Mesenchymal stem cell (in vitro differentiated cells and primary cell): ENCODE data around the gene PIANP.
A peak's percentile ranks its signal among the peaks of the same experiment; 100 is the strongest.

Experiments used
- DNase-seq: peaks from one replicate; pipeline ENCODE4 v3.0.0-alpha.2; 2013
- H2AFZ ChIP-seq: one replicate; pipeline ENCODE4 v1.6.1; 2013; ENCODE audit warnings: low read depth, mild to moderate bottlenecking, control low read depth, inconsistent platforms, low read length, moderate library complexity
- H2AK5ac ChIP-seq: 2 replicates; pipeline ENCODE4 v1.6.1; 2013; ENCODE audit warnings: low read length, moderate library complexity, mild to moderate bottlenecking, inconsistent platforms; ENCODE audit not compliant: severe bottlenecking
- H2BK120ac ChIP-seq: one replicate; pipeline ENCODE4 v1.6.1; 2013; ENCODE audit warnings: low read depth, mild to moderate bottlenecking, inconsistent platforms, low read length, moderate library complexity
- H2BK12ac ChIP-seq, 2 experiments: one replicate each; pipeline ENCODE4 v1.6.1; 2013; ENCODE audit warnings: inconsistent platforms in 2 of 2, low read length in 2 of 2, mild to moderate bottlenecking in 2 of 2, moderate library complexity in 2 of 2, control low read depth in 1 of 2
- H2BK15ac ChIP-seq: one replicate; pipeline ENCODE4 v1.6.1; 2013; ENCODE audit warnings: mild to moderate bottlenecking, low read depth, inconsistent platforms; ENCODE audit not compliant: poor library complexity, severe bottlenecking
- H2BK5ac ChIP-seq: 2 replicates; pipeline ENCODE4 v1.6.1; 2013; ENCODE audit warnings: low read depth, mild to moderate bottlenecking, low read length, control low read depth, inconsistent platforms; ENCODE audit not compliant: poor library complexity, severe bottlenecking
- H3K14ac ChIP-seq, 2 experiments: one replicate each; pipeline ENCODE4 v1.6.1; 2013; ENCODE audit warnings: inconsistent platforms in 2 of 2, low read length in 2 of 2, control low read depth in 1 of 2, mild to moderate bottlenecking in 1 of 2, moderate library complexity in 1 of 2
- H3K18ac ChIP-seq, 2 experiments: one replicate each; pipeline ENCODE4 v1.6.1; 2013; ENCODE audit warnings: inconsistent platforms in 2 of 2, low read length in 2 of 2, control low read depth in 1 of 2, low read depth in 1 of 2, mild to moderate bottlenecking in 1 of 2
- H3K23ac ChIP-seq, 2 experiments: one replicate each; pipeline ENCODE4 v1.6.1; 2013; ENCODE audit warnings: inconsistent platforms in 2 of 2, low read length in 2 of 2, mild to moderate bottlenecking in 2 of 2, moderate library complexity in 2 of 2, control low read depth in 1 of 2
- H3K27ac ChIP-seq: 2 replicates; pipeline ENCODE4 v1.5.1; 2013; ENCODE audit warnings: mild to moderate bottlenecking, moderate library complexity, low read length, control low read depth, inconsistent platforms; ENCODE audit not compliant: poor library complexity, severe bottlenecking
- H3K27me3 ChIP-seq, 2 experiments: 2 replicates each; pipeline versions ENCODE4 v1.6.1 to v1.7.0; 2013; ENCODE audit warnings: low read length in 2 of 2, mild to moderate bottlenecking in 2 of 2, moderate library complexity in 2 of 2, control low read depth in 1 of 2, inconsistent platforms in 1 of 2; ENCODE audit not compliant: control insufficient read depth in 1 of 2, insufficient read depth in 1 of 2
- H3K36me3 ChIP-seq, 2 experiments: 2 replicates each; pipeline versions ENCODE4 v1.6.1 to v1.7.0; 2013; ENCODE audit warnings: low read length in 2 of 2, control low read depth in 1 of 2, inconsistent platforms in 1 of 2, low read depth in 1 of 2, mild to moderate bottlenecking in 1 of 2; ENCODE audit not compliant: insufficient read depth in 2 of 2, control insufficient read depth in 1 of 2
- H3K4ac ChIP-seq, 2 experiments: one replicate each; pipeline ENCODE4 v1.6.1; 2013; ENCODE audit warnings: inconsistent platforms in 2 of 2, low read length in 2 of 2, mild to moderate bottlenecking in 2 of 2, moderate library complexity in 2 of 2, control low read depth in 1 of 2, low read depth in 1 of 2
- H3K4me1 ChIP-seq: 2 replicates; pipeline ENCODE4 v1.6.1; 2013; ENCODE audit warnings: low read depth, low read length, control low read depth; ENCODE audit not compliant: control insufficient read depth, insufficient read depth
- H3K4me2 ChIP-seq: 2 replicates; pipeline ENCODE4 v1.6.1; 2013; ENCODE audit warnings: low read length, mild to moderate bottlenecking, inconsistent platforms; ENCODE audit not compliant: poor library complexity, severe bottlenecking
- H3K4me3 ChIP-seq, 2 experiments: 2 replicates each; pipeline versions ENCODE4 v1.5.1 to v1.7.0; 2013; ENCODE audit warnings: low read length in 2 of 2, mild to moderate bottlenecking in 2 of 2, control low read depth in 1 of 2, low read depth in 1 of 2; ENCODE audit not compliant: insufficient read depth in 1 of 2
- H3K79me1 ChIP-seq: replicated peaks from 2 replicates; pipeline ENCODE4 v1.6.1; 2013; ENCODE audit warnings: mild to moderate bottlenecking, control low read depth, low read length, inconsistent platforms; ENCODE audit not compliant: poor library complexity, severe bottlenecking
- H3K9ac ChIP-seq: 2 replicates; pipeline ENCODE4 v1.7.0; 2013; ENCODE audit warnings: mild to moderate bottlenecking, low read length, moderate library complexity
- H3K9me3 ChIP-seq: 2 replicates; pipeline ENCODE4 v1.7.0; 2013; ENCODE audit warnings: mild to moderate bottlenecking, low read length; ENCODE audit not compliant: control insufficient read depth
- H4K8ac ChIP-seq: one replicate; pipeline ENCODE4 v1.6.1; 2013; ENCODE audit warnings: inconsistent platforms, mild to moderate bottlenecking, low read length, moderate library complexity
- H4K91ac ChIP-seq: one replicate; pipeline ENCODE4 v1.6.1; 2013; ENCODE audit warnings: mild to moderate bottlenecking, low read length, inconsistent platforms
- WGBS: methylation state at CpG from one replicate; pipeline ENCODE4 v1.1.7; 2013; ENCODE audit warnings: mixed read lengths; 5-methylcytosine and 5-hydroxymethylcytosine counted together

The PIANP gene

DNA sequence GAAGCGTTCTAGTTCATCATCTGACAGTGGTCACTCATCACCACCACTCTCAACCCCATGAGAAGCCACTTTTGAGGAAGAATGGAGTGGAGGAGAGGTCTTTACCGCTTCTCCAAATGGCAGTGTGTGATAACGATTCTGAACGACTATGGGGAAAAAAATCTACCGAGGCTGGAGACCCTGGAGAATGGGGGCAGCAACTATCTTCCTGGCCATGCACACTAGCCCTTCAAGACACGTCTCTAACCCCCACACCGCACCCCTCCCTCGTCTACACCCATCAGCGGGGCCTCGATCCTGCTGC is 38.1 kb downstream of the PIANP start:
- H3K36me3 ChIP-seq, result peaks cover 16 to 21% of the 10 kb centered on the region in 2 experiments
- H3K18ac ChIP-seq, result peak overlapping the region; percentile 45 to 78
- peak overlapping the region; percentile 97 for H3K4me2 ChIP-seq
- peak overlapping the region; percentile 89 for H2AK5ac ChIP-seq
- H2BK15ac ChIP-seq, result no peak overlapping the region
- peak overlapping the region; percentile 81 to 92 for H3K4me3 ChIP-seq
- H3K14ac ChIP-seq, result peak overlapping the region in 1 of 2 experiments; percentile 12
- peak overlapping the region; percentile 58 for H3K27ac ChIP-seq
- H3K27me3 ChIP-seq, result no peaks in the 10 kb centered on the region
- no peaks in the 10 kb centered on the region for H3K9me3 ChIP-seq
- H3K4me1 ChIP-seq, result peaks cover 4% of the 10 kb centered on the region
- peak overlapping the region in 1 of 2 experiments; percentile 97 for H3K4ac ChIP-seq
- H2BK120ac ChIP-seq, result no peak overlapping the region
- H2BK5ac ChIP-seq, result no peak overlapping the region
- peak overlapping the region; percentile 94 for H4K8ac ChIP-seq
- DNase-seq, result no peak
- H3K79me1 ChIP-seq, result peaks cover 18% of the 10 kb centered on the region
- no peak overlapping the region for H3K23ac ChIP-seq
- peak overlapping the region; percentile 93 for H3K9ac ChIP-seq
- H2AFZ ChIP-seq, result peak overlapping the region; percentile 88
- no peak overlapping the region for H4K91ac ChIP-seq
- no peak overlapping the region for H2BK12ac ChIP-seq
- WGBS, result 2% methylated on average over 10 of the region's 10 CpGs

DNA sequence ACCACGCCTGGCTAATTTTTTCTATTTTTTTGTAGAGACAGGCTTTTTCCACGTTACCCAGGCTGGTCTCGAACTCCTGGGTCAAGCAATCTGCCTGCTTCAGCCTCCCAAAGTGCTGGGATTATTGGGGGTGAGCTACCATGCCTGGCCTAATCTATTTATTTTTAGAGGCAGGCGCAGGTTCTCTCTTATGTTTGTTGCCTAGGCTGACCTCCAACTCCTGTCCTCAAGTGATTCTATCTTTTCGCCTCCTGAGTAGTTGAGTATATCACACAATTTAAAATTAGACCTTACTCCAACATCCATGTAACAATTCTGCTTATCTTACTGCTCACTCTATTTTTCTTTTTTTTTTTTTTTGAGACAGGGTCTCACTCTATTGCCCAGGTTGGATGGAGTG is 46.6 kb downstream of the PIANP start:
- Histone ChIP-seq H3K18ac (no peak overlapping the region), H2AK5ac (no peak overlapping the region), H2BK15ac (no peak overlapping the region), H3K9ac (no peak overlapping the region), H3K4me3 (no peak overlapping the region), H2BK120ac (no peak overlapping the region), H3K4me2 (no peak overlapping the region), H2BK5ac (no peak overlapping the region), H3K27ac (no peak overlapping the region), H3K23ac (no peak overlapping the region), H2BK12ac (no peak overlapping the region), H4K91ac (no peak overlapping the region), H3K36me3 (peaks cover 57 to 68% of the 10 kb centered on the region in 2 experiments), H4K8ac (no peak overlapping the region), H3K4ac (no peak overlapping the region), H3K14ac (no peak overlapping the region), H3K4me1 (peaks cover 2% of the 10 kb centered on the region), H2AFZ (no peak overlapping the region), H3K27me3 (no peaks in the 10 kb centered on the region), H3K79me1 (peaks cover 8% of the 10 kb centered on the region), H3K9me3 (no peaks in the 10 kb centered on the region)
- no peak for DNase-seq
- 95% methylated on average over 5 of the region's 5 CpGs for WGBS

DNA sequence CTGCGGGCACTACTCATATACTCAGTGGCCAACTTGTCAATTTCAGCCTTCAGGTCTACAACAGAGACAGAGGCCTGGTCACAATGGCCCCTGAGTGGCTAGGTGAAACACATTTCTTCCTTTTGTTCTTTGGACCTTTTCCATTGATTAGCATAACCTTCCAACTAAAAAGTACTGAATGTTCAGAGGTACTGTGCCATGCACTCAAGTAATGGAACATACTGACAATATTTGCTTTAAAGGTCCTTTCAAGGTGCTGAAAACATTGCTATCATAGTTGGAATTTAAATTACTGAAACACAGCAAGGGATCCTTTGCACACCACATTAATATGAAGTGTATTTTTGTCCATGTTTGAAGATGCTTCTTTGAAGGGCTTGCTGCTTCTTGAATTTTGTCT is 47.3 kb downstream of the PIANP start:
- no peak overlapping the region for H4K91ac ChIP-seq
- no peak overlapping the region for H4K8ac ChIP-seq
- H3K27me3 ChIP-seq, result no peaks in the 10 kb centered on the region
- DNase-seq, result no peak
- no peak overlapping the region for H2BK12ac ChIP-seq
- no peak overlapping the region for H3K4ac ChIP-seq
- H3K9me3 ChIP-seq, result no peaks in the 10 kb centered on the region
- H2BK5ac ChIP-seq, result no peak overlapping the region
- no peak overlapping the region for H3K23ac ChIP-seq
- no peak overlapping the region for H2AFZ ChIP-seq
- H3K14ac ChIP-seq, result no peak overlapping the region
- no peak overlapping the region for H2BK120ac ChIP-seq
- H3K27ac ChIP-seq, result no peak overlapping the region
- H3K79me1 ChIP-seq, result peaks cover 8% of the 10 kb centered on the region
- H3K9ac ChIP-seq, result no peak overlapping the region
- no peaks in the 10 kb centered on the region for H3K4me1 ChIP-seq
- H3K4me2 ChIP-seq, result no peak overlapping the region
- 97% methylated on average over 1 of the region's 1 CpG for WGBS
- H3K18ac ChIP-seq, result no peak overlapping the region
- no peak overlapping the region for H2AK5ac ChIP-seq
- H3K4me3 ChIP-seq, result no peak overlapping the region
- H2BK15ac ChIP-seq, result no peak overlapping the region
- peaks cover 59 to 71% of the 10 kb centered on the region in 2 experiments for H3K36me3 ChIP-seq

DNA sequence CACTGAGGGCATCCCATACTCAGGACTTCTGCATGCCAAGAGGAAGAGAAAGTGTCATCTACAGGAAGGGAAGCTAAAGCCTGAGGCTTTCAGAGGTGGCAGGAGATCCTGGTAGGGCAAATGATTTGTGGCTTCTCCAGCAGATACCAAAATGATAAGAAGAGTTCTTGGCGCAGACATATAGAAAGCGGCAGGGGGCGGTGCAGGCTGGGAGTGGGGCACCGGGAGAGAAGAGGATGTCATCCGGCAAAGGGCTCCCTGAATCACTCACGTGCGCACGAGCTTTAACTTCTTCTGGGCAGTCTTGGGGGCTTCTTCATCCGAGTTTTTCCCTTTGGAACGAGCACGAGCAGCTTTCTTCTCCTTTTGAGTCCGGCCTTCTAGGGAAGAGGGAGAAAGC is 48.2 kb downstream of the PIANP start:
- Histone ChIP-seq H3K79me1 (peaks cover 6% of the 10 kb centered on the region), H3K4me3 (no peak overlapping the region)
- WGBS, result 96% methylated on average over 7 of the region's 12 CpGs

More for the DNA sequence above, 48.2 kb downstream of the PIANP start:
- no peaks in the 10 kb centered on the region for H3K27me3 ChIP-seq
- no peak overlapping the region for H2BK5ac ChIP-seq
- no peak overlapping the region for H2AK5ac ChIP-seq
- DNase-seq, result no peak
- no peak overlapping the region for H3K4me2 ChIP-seq
- H2AFZ ChIP-seq, result no peak overlapping the region
- no peak overlapping the region for H3K9ac ChIP-seq
- peaks cover 64 to 75% of the 10 kb centered on the region in 2 experiments for H3K36me3 ChIP-seq
- H2BK15ac ChIP-seq, result no peak overlapping the region
- H2BK120ac ChIP-seq, result no peak overlapping the region
- H3K18ac ChIP-seq, result no peak overlapping the region
- H4K8ac ChIP-seq, result no peak overlapping the region
- H2BK12ac ChIP-seq, result no peak overlapping the region
- H3K9me3 ChIP-seq, result no peaks in the 10 kb centered on the region
- no peak overlapping the region for H3K23ac ChIP-seq
- H3K4ac ChIP-seq, result no peak overlapping the region
- no peak overlapping the region for H3K14ac ChIP-seq
- H3K27ac ChIP-seq, result no peak overlapping the region
- no peak overlapping the region for H4K91ac ChIP-seq
- H3K4me1 ChIP-seq, result no peaks in the 10 kb centered on the region
